Lower leg skin (tissue), 3 donors: Measurements from ENCODE around the gene CALHM6.

Source experiments
- POLR2A ChIP-seq, 2 donors: fragments of 450-650 bp; IDR thresholded peaks; one replicate each; pipeline ENCODE4 v1.6.1; 2016 to 2017; ENCODE audit warnings: antibody characterized with exemption in 2 of 2, mild to moderate bottlenecking in 1 of 2, moderate library complexity in 1 of 2
- TF ChIP-seq, protein P1 (sequence below), 3 donors: fragments of 450-650 bp; IDR thresholded peaks; one replicate each; pipeline ENCODE4 v1.5.1; 2016; ENCODE audit warnings: antibody characterized with exemption in 3 of 3, mild to moderate bottlenecking in 3 of 3, moderate library complexity in 2 of 3

DNA sequence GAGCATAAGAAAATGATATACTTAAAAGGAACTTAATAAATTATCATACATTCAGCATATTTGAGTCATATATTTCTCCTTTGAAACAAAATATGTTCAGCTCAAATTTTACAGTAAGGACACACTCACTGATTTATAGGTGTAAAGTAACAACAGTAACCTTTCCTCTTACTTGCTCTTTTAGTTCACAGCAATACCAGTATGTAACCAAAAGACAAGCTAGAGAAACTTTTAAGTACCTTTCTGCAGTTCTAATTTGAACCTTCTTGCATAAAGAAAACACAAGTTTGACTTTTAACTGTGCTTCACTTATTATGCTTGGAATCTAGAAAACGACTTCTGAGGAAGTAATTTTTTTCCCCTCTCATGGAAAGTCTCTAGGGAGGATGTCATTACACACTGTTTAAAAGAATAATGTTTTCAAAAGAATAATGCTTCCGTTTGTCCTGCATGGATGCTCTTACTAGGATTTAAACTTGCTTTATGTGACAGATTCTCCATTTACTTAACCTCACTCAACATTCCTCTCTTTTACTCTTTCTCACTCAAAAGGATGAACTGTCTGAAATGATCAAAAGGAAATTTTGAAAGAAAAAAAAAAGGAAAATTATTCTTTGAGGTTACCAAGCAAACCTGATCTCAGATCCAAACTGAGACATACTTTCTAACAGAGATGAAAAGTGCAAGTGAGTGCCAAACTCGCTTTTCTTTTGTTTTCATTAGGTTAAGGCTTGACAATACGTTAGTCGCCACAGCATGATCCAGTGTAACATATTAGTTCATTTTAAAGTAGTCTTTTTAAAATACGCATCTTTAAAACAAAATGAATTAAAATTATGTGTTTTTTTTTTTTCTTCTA is 22.4 kb upstream of the CALHM6 start:
- TF ChIP-seq, protein P1, sequence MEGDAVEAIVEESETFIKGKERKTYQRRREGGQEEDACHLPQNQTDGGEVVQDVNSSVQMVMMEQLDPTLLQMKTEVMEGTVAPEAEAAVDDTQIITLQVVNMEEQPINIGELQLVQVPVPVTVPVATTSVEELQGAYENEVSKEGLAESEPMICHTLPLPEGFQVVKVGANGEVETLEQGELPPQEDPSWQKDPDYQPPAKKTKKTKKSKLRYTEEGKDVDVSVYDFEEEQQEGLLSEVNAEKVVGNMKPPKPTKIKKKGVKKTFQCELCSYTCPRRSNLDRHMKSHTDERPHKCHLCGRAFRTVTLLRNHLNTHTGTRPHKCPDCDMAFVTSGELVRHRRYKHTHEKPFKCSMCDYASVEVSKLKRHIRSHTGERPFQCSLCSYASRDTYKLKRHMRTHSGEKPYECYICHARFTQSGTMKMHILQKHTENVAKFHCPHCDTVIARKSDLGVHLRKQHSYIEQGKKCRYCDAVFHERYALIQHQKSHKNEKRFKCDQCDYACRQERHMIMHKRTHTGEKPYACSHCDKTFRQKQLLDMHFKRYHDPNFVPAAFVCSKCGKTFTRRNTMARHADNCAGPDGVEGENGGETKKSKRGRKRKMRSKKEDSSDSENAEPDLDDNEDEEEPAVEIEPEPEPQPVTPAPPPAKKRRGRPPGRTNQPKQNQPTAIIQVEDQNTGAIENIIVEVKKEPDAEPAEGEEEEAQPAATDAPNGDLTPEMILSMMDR (IDR thresholded peaks at IDR 0.05): no peak
- TF ChIP-seq POLR2A (IDR thresholded peaks at IDR 0.05): no peak
